Osteoblast (primary cell): ENCODE measurements around the gene DCLK3. TPM values are rescaled to one million over a fixed set of nuclear protein-coding genes. Genes with fewer than 3 reads are reported as not detected.

Experiments
- DNase-seq: peaks from one replicate; pipeline ENCODE4 v3.0.0; 2011; ENCODE audit warnings: low spot score, mixed read lengths; ENCODE audit not compliant: insufficient read length; ENCODE audit errors: missing footprints
- H2AFZ ChIP-seq: 2 replicates; pipeline ENCODE4 v1.6.0; 2011; ENCODE audit warnings: mild to moderate bottlenecking, low read length
- H3K27ac ChIP-seq: 2 replicates; pipeline ENCODE4 v1.5.1; 2011; ENCODE audit warnings: mild to moderate bottlenecking, low read depth, low read length, moderate library complexity
- H3K27me3 ChIP-seq: 2 replicates; pipeline ENCODE4 v1.6.0; 2012; ENCODE audit warnings: mild to moderate bottlenecking, control low read depth, inconsistent platforms, low read length, moderate library complexity; ENCODE audit not compliant: insufficient read depth
- H3K36me3 ChIP-seq: 2 replicates; pipeline ENCODE4 v1.5.1; 2011; ENCODE audit warnings: mild to moderate bottlenecking, low read length, control low read depth, moderate library complexity; ENCODE audit not compliant: insufficient read depth
- H3K4me1 ChIP-seq: 2 replicates; pipeline ENCODE4 v1.5.1; 2011; ENCODE audit warnings: mild to moderate bottlenecking, low read length, control low read depth, moderate library complexity; ENCODE audit not compliant: insufficient read depth
- H3K4me2 ChIP-seq: 2 replicates; pipeline ENCODE4 v1.6.0; 2011; ENCODE audit warnings: mild to moderate bottlenecking, low read length; ENCODE audit not compliant: insufficient read depth
- H3K4me3 ChIP-seq: fragments of 200-600 bp; sonication (generic); 3 replicates; pipeline ENCODE4 v1.5.1; 2012; ENCODE audit warnings: mild to moderate bottlenecking, low read length, inconsistent platforms; ENCODE audit not compliant: insufficient read depth
- H3K79me2 ChIP-seq: 2 replicates; pipeline ENCODE4 v1.6.0; 2012; ENCODE audit warnings: mild to moderate bottlenecking, low read length, control low read depth, inconsistent platforms; ENCODE audit not compliant: insufficient read depth
- H3K9me3 ChIP-seq: 2 replicates; pipeline ENCODE4 v1.5.1; 2011; ENCODE audit warnings: low read depth, low read length, control low read depth
- H4K20me1 ChIP-seq: 2 replicates; pipeline ENCODE4 v1.6.0; 2012; ENCODE audit warnings: mild to moderate bottlenecking, low read length, control low read depth; ENCODE audit not compliant: insufficient read depth
- total RNA-seq: library from RNA; depleted of rRNA; stranded (reverse); fragments of >200 nt; gene quantifications from 2 replicates; pipeline ENCODE4 v1.2.3, GENCODE V29; 2012
- TF ChIP-seq, protein P1 (sequence below): IDR thresholded peaks from 2 replicates; pipeline ENCODE4 v1.5.1; 2011; ENCODE audit warnings: mild to moderate bottlenecking, low read depth, low read length, moderate library complexity; ENCODE audit errors: extremely low read depth

The DCLK3 gene
- total RNA-seq, 1 donor = under 0.01 TPM

DNA sequence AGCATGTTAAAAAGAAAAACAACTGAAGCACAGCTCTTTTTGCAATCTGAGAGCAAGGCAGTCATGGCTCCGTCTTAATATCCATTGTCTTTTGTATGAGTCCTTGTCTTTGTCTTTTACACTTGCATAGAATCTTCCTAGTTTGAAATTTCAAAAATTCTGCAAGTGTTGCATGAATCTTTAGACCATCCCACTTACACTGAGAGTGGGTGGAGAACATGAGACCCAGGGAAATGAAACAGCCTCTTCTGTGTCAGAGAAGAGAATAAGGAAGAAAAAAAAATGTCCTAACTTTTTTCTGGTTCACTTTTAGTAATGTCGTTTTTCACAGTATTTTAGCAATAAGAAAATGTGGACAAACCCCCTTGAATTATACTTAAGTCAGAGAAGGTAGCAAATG, 12.1 kb upstream of the DCLK3 start:
- H2AFZ ChIP-seq = peak overlapping the region; percentile 4
- H3K36me3 ChIP-seq = no peaks in the 10 kb centered on the region
- H3K27ac ChIP-seq = no peak overlapping the region
- H3K4me1 ChIP-seq = peaks cover 3% of the 10 kb centered on the region
- H3K27me3 ChIP-seq = no peaks in the 10 kb centered on the region
- no peaks in the 10 kb centered on the region for H3K9me3 ChIP-seq
- H4K20me1 ChIP-seq = no peaks in the 10 kb centered on the region
- no peak overlapping the region for H3K4me3 ChIP-seq
- TF ChIP-seq, protein P1, sequence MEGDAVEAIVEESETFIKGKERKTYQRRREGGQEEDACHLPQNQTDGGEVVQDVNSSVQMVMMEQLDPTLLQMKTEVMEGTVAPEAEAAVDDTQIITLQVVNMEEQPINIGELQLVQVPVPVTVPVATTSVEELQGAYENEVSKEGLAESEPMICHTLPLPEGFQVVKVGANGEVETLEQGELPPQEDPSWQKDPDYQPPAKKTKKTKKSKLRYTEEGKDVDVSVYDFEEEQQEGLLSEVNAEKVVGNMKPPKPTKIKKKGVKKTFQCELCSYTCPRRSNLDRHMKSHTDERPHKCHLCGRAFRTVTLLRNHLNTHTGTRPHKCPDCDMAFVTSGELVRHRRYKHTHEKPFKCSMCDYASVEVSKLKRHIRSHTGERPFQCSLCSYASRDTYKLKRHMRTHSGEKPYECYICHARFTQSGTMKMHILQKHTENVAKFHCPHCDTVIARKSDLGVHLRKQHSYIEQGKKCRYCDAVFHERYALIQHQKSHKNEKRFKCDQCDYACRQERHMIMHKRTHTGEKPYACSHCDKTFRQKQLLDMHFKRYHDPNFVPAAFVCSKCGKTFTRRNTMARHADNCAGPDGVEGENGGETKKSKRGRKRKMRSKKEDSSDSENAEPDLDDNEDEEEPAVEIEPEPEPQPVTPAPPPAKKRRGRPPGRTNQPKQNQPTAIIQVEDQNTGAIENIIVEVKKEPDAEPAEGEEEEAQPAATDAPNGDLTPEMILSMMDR = no peak
- no peak overlapping the region for H3K4me2 ChIP-seq
- H3K79me2 ChIP-seq = no peaks in the 10 kb centered on the region
- DNase-seq = no peak

GRCh38 chr3:36774052-36774451, 9.7 kb upstream of the DCLK3 start:
- no peaks in the 10 kb centered on the region for H4K20me1 ChIP-seq
- peaks cover 3% of the 10 kb centered on the region for H3K27me3 ChIP-seq
- no peak for DNase-seq
- no peak overlapping the region for H3K4me2 ChIP-seq
- no peaks in the 10 kb centered on the region for H3K79me2 ChIP-seq
- H3K4me3 ChIP-seq = no peak overlapping the region
- H3K36me3 ChIP-seq = no peaks in the 10 kb centered on the region
- H3K4me1 ChIP-seq = peaks cover 3% of the 10 kb centered on the region
- no peaks in the 10 kb centered on the region for H3K9me3 ChIP-seq
- TF ChIP-seq, protein P1 = no peak
- H3K27ac ChIP-seq = peak overlapping the region; percentile 36
- no peak overlapping the region for H2AFZ ChIP-seq

DNA sequence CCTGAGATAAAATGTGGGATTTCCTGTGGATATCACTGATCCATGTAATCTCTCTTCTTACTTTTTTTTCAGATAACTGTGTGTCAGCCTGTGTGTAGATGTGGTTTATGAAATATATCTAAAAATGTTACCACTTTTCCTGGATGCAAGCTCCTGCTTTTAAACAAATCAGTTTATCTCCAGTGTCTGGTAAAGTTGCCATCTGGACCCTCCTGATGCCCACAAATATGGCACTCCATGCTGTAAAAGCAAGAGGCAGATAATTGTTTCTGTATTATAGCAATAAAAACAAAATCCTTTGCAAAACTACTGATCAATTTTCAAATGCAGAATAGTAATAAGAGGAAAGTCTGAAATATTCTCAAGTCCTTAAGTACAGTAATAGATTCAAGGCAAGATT, 7.6 kb upstream of the DCLK3 start:
- no peak overlapping the region for H3K27ac ChIP-seq
- no peaks in the 10 kb centered on the region for H3K36me3 ChIP-seq
- no peaks in the 10 kb centered on the region for H3K9me3 ChIP-seq
- DNase-seq = no peak
- peaks cover 3% of the 10 kb centered on the region for H3K4me1 ChIP-seq
- TF ChIP-seq, protein P1 = no peak
- H3K4me2 ChIP-seq = no peak overlapping the region
- H3K4me3 ChIP-seq = no peak overlapping the region
- H3K79me2 ChIP-seq = no peaks in the 10 kb centered on the region
- no peak overlapping the region for H2AFZ ChIP-seq
- H4K20me1 ChIP-seq = no peaks in the 10 kb centered on the region
- H3K27me3 ChIP-seq = peaks cover 16% of the 10 kb centered on the region

GRCh38 chr3:36769926-36770325, 5.6 kb upstream of the DCLK3 start:
- H3K27ac ChIP-seq = no peak overlapping the region
- no peak overlapping the region for H2AFZ ChIP-seq
- H3K79me2 ChIP-seq = no peaks in the 10 kb centered on the region
- TF ChIP-seq, protein P1 = no peak
- no peak overlapping the region for H3K4me3 ChIP-seq
- no peak for DNase-seq
- H3K9me3 ChIP-seq = no peaks in the 10 kb centered on the region
- peaks cover 35% of the 10 kb centered on the region for H3K27me3 ChIP-seq
- no peak overlapping the region for H3K4me2 ChIP-seq
- no peaks in the 10 kb centered on the region for H4K20me1 ChIP-seq
- H3K36me3 ChIP-seq = no peaks in the 10 kb centered on the region
- peaks cover 3% of the 10 kb centered on the region for H3K4me1 ChIP-seq
